ENCODE results near the gene ZNF283.
A peak's percentile ranks its signal among the peaks of the same experiment; 100 is the strongest.

The ZNF283 gene

DNA sequence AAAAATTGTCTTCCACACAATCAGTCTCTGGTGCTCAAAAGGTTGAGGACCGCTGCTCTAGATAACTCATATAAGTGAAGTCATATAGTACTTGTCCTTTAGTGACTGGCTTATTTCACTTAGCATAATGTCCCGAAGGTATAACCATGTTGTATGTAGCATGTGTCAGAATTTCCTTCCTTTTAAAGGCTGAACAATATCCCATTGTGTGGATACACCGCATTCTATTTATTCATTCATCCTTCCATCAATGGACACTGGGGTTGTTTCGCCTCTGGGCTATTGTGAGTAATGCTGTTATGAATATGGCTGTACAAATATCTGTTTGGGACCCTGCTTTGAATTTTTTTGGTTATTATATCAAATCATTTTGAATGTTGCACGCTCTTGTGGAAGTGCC, 20.3 kb upstream of the ZNF283 start:
- Mint-ChIP-seq H3K36me3 (ENCODE audit: low read depth) (no peaks in the 10 kb centered on the region), H3K4me3 (no peak overlapping the region), H3K27ac (no peak overlapping the region), H3K27me3 (ENCODE audit: low read depth) (peaks cover 23% of the 10 kb centered on the region), H3K4me1 (no peaks in the 10 kb centered on the region), H3K9me3 (no peaks in the 10 kb centered on the region)
- no peak for TF ChIP-seq CTCF (IDR thresholded peaks at IDR 0.05; ENCODE audit: unreplicated experiment in 3 of 3)

GRCh38 chr19:43807651-43808050, 19.5 kb upstream of the ZNF283 start:
- H3K36me3 Mint-ChIP-seq (ENCODE audit: low read depth): no peaks in the 10 kb centered on the region
- TF ChIP-seq CTCF (IDR thresholded peaks at IDR 0.05; ENCODE audit: unreplicated experiment in 3 of 3): no peak
- H3K4me1 Mint-ChIP-seq: no peaks in the 10 kb centered on the region
- no peaks in the 10 kb centered on the region for H3K9me3 Mint-ChIP-seq
- no peak overlapping the region for H3K4me3 Mint-ChIP-seq
- H3K27me3 Mint-ChIP-seq (ENCODE audit: low read depth): peaks cover 21% of the 10 kb centered on the region
- no peak overlapping the region for H3K27ac Mint-ChIP-seq

DNA sequence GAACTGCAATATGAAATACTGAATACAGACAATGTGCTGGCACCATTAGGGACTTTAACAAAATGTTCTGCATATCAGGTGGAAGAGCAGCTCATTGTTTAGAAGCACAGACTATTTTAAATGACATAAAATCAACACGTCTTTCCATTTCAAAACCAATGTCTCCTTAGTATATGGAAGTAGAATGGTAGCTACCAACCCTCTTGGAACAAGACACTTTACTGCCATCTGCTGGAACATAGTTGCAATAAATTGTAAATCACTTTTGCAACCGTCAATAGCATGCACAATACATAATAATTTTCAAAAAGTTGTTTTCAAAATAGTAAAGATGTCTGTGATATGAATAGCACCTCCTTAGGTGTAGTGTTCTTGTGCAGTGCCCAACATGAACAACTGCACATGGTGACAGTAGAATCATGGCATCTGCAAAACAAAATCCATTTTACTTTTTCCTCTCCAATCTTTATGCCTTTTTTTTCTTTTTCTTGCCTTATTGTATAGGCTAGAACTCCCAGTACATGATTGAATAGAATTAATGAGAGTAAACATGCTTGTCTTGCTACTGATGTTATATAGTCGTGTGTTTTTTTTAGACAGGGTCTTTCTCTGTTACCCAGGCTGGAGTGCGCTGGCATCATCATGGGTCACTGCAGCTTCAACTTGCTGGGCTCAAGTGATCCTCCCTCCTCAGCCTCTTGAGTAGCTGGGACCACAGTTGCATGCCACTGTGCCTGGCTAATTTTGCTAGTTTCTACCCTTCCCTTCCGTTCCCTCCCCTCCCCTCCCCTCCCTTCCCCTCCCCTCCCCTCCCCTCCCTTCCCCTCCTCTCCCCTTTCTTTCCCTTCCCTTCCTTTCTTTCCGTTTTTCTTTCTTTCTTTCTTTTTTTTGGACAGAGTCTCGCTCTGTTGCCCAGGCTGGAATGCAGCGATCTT, 17.1 kb upstream of the ZNF283 start:
- H3K27ac Mint-ChIP-seq: no peak overlapping the region
- H3K4me1 Mint-ChIP-seq: no peaks in the 10 kb centered on the region
- peaks cover 33% of the 10 kb centered on the region for H3K27me3 Mint-ChIP-seq (ENCODE audit: low read depth)
- TF ChIP-seq CTCF (IDR thresholded peaks at IDR 0.05; ENCODE audit: unreplicated experiment in 3 of 3): peak; percentile 35 to 36 (median 35)
- no peaks in the 10 kb centered on the region for H3K9me3 Mint-ChIP-seq
- no peak overlapping the region for H3K4me3 Mint-ChIP-seq
- H3K36me3 Mint-ChIP-seq (ENCODE audit: low read depth): no peaks in the 10 kb centered on the region

DNA sequence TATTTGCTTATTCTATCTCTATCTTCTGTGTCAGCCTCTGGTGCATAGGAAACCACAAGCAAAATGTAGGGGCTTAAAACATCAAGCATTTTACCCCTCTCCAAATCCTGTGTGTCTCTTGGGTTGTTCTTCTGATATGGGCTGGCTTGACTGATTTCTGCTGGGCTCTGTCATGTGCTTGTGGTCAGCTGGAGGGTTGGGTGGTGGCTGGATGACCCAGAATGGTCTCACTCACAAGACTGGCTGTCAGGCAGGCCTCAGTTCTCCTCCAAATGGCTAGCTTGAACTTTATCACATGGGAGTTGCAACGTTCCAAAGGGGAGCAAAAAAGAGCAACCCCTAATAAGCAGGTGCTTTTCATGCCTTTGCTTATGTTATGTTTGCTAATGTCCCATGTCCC, 15.3 kb upstream of the ZNF283 start:
- H3K4me1 Mint-ChIP-seq: no peaks in the 10 kb centered on the region
- H3K9me3 Mint-ChIP-seq: no peaks in the 10 kb centered on the region
- no peak overlapping the region for H3K4me3 Mint-ChIP-seq
- peaks cover 34% of the 10 kb centered on the region for H3K27me3 Mint-ChIP-seq (ENCODE audit: low read depth)
- H3K36me3 Mint-ChIP-seq (ENCODE audit: low read depth): no peaks in the 10 kb centered on the region
- no peak overlapping the region for H3K27ac Mint-ChIP-seq
- no peak for TF ChIP-seq CTCF (IDR thresholded peaks at IDR 0.05; ENCODE audit: unreplicated experiment in 3 of 3)

DNA sequence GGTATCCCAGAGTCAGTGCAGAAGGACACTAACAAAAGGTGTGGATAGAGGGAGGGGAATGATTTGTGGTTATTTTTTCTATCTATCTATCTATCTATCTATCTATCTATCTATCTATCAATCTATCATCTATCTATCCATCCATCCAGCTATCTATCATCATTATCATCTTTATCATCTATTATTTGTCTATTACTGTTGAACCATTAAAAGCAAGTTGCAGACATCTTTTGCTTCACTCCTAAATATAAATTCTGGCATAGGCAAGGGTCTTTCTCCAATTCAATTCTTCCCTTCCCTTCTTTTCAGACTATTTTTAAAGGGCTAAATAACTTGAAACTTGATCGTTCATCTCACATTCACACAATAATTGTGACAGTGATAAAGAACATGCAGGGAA, 14.9 kb upstream of the ZNF283 start:
- H3K27me3 Mint-ChIP-seq (ENCODE audit: low read depth): peaks cover 32% of the 10 kb centered on the region
- no peak for TF ChIP-seq CTCF (IDR thresholded peaks at IDR 0.05; ENCODE audit: unreplicated experiment in 3 of 3)
- H3K27ac Mint-ChIP-seq: no peak overlapping the region
- H3K4me1 Mint-ChIP-seq: no peaks in the 10 kb centered on the region
- H3K36me3 Mint-ChIP-seq (ENCODE audit: low read depth): no peaks in the 10 kb centered on the region
- H3K4me3 Mint-ChIP-seq: no peak overlapping the region
- H3K9me3 Mint-ChIP-seq: no peaks in the 10 kb centered on the region

GRCh38 chr19:43812688-43813087, 14.4 kb upstream of the ZNF283 start:
- H3K4me1 Mint-ChIP-seq: no peaks in the 10 kb centered on the region
- H3K27ac Mint-ChIP-seq: no peak overlapping the region

More at GRCh38 chr19:43812688-43813087, 14.4 kb upstream of the ZNF283 start:
- H3K36me3 Mint-ChIP-seq (ENCODE audit: low read depth): no peaks in the 10 kb centered on the region
- no peak for TF ChIP-seq CTCF (IDR thresholded peaks at IDR 0.05; ENCODE audit: unreplicated experiment in 3 of 3)
- no peak overlapping the region for H3K4me3 Mint-ChIP-seq
- H3K9me3 Mint-ChIP-seq: no peaks in the 10 kb centered on the region
- H3K27me3 Mint-ChIP-seq (ENCODE audit: low read depth): peaks cover 31% of the 10 kb centered on the region

All from nephron (organoid).